Measurements from ENCODE around the gene COG8.
A peak's percentile ranks its signal among the peaks of the same experiment; 100 is the strongest.

The COG8 gene

GRCh38 chr16:69330286-69331109, 8.9 kb downstream of the COG8 start, which contains the start of gene PDF:
Gene PDF (minus strand): TSS chr16:69330588. CDS start chr16:69330570, 18 bp downstream.
- TF ChIP-seq CTCF (IDR thresholded peaks at IDR 0.05; ENCODE audit: insufficient read depth, low read depth, low read length, missing control alignments), result no peak
- peak within 1 kb of the TSS; percentile 78 for H3K4me3 ChIP-seq (ENCODE audit: low read depth, low read length)
- DNase-seq (ENCODE audit: low read depth), result peak; percentile 93

GRCh38 chr16:69329369-69330285, 9.7 kb downstream of the COG8 start:
- peak; percentile 52 for DNase-seq (ENCODE audit: low read depth)
- peak overlapping the region; percentile 78 for H3K4me3 ChIP-seq (ENCODE audit: low read depth, low read length)
- TF ChIP-seq CTCF (IDR thresholded peaks at IDR 0.05; ENCODE audit: insufficient read depth, low read depth, low read length, missing control alignments), result no peak

GRCh38 chr16:69328854-69329316, 10.5 kb downstream of the COG8 start:
- no peak for TF ChIP-seq CTCF (IDR thresholded peaks at IDR 0.05; ENCODE audit: insufficient read depth, low read depth, low read length, missing control alignments)
- peak overlapping the region; percentile 78 for H3K4me3 ChIP-seq (ENCODE audit: low read depth, low read length)
- DNase-seq (ENCODE audit: low read depth), result peak; percentile 25

GRCh38 chr16:69327585-69328310, 11.6 kb downstream of the COG8 start:
- DNase-seq (ENCODE audit: low read depth), result no peak
- no peak for TF ChIP-seq CTCF (IDR thresholded peaks at IDR 0.05; ENCODE audit: insufficient read depth, low read depth, low read length, missing control alignments)
- no peak overlapping the region for H3K4me3 ChIP-seq (ENCODE audit: low read depth, low read length)

- TF ChIP-seq CTCF (IDR thresholded peaks at IDR 0.05; ENCODE audit: insufficient read depth, low read depth, low read length, missing control alignments), result no peak
- H3K4me3 ChIP-seq (ENCODE audit: low read depth, low read length), result no peak overlapping the region
- DNase-seq (ENCODE audit: low read depth), result no peak
Observed at GRCh38 chr16:69326172-69326873, 13.0 kb downstream of the COG8 start.

GRCh38 chr16:69325784-69326171, 13.6 kb downstream of the COG8 start:
- no peak for TF ChIP-seq CTCF (IDR thresholded peaks at IDR 0.05; ENCODE audit: insufficient read depth, low read depth, low read length, missing control alignments)
- H3K4me3 ChIP-seq (ENCODE audit: low read depth, low read length), result no peak overlapping the region
- no peak for DNase-seq (ENCODE audit: low read depth)
